GM20000 (cell line): ENCODE data around the gene FAM181A.

ENCODE experiments used
- DNase-seq: peaks from one replicate; pipeline ENCODE4 v3.0.0; 2012; ENCODE audit warnings: low spot score
- CTCF ChIP-seq: IDR thresholded peaks from 2 replicates; pipeline ENCODE4 v1.5.1; 2012; ENCODE audit warnings: mild to moderate bottlenecking, control low read depth; ENCODE audit errors: extremely low read depth, missing control alignments

FAM181A gene

DNA sequence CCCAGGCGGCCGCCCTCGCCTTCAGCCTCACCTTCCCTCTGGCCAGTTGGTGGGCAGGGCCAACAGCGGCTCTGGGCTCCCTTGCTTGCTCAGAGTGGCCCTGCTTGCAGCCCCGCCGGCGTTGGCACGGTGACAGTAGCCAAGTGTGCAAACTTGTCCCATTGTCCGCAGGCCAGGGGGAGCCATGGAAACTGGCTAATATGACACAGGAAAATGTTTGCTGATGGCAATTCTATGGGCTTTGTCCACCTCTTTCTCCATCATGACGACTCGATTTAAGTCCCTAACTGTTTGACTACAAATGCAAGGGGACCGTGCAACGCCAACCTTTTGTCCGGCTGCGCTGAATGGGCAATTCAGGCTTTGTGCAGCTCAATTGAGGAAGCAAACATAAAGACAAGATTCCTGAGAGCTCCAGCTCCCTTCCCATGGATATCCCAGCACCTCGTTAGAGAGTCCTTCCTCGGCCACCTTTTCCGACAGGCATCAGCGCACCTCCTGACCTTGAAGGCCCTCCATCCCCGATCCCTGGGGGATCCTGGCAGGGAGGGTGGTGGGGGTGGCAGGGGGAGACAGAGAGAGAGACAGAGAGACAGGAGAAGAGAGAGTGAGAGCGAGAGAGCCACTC lies 785 bp upstream of the FAM181A start:
- no peak for TF ChIP-seq CTCF
- no peak for DNase-seq

DNA sequence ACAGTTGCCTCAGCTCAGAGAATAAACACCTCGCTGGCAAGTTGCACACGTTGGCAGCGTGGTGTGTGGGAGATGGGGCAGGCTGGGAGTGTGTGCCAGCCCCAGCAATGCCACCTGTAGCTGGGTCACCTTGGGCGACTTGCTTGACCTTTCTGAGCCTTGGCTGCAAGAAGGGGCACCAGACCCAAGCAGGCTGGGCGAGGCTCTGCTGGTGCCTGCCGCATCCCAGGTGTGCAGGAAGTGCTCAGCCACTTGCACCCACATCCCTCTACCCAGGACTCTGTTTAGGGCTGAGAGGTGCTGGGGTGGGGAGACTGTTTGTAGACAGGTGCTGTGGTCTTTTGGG lies 629 bp downstream of the FAM181A start:
- DNase-seq = no peak

DNA sequence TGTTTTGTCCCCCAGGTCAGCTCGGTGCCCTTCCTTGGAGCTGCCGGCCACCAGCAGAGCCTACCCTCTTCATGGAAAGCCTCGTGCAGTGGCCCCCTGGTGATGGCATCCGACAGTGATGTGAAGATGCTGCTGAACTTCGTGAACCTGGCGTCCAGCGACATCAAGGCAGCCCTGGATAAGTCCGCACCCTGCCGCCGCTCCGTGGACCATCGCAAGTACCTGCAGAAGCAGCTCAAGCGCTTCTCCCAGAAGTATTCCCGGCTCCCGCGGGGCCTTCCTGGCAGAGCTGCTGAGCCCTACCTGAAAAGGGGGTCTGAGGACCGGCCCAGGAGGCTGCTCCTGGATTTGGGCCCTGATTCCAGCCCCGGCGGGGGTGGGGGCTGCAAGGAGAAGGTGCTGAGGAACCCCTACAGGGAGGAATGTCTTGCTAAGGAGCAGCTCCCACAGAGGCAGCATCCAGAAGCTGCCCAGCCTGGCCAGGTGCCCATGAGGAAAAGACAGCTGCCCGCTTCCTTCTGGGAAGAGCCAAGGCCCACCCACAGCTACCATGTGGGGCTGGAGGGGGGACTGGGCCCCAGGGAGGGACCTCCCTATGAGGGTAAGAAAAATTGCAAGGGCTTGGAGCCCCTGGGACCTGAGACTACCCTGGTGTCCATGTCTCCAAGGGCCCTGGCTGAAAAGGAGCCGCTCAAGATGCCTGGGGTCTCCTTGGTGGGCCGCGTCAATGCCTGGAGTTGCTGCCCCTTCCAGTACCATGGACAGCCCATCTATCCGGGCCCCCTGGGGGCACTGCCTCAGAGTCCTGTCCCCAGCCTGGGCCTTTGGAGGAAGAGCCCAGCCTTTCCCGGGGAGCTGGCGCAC lies 1.3 kb downstream of the FAM181A start:
- TF ChIP-seq CTCF = no peak
- DNase-seq = no peak

More for the DNA sequence above, 629 bp downstream of the FAM181A start:
- TF ChIP-seq CTCF = no peak

- no peak for DNase-seq
- no peak for TF ChIP-seq CTCF
Observed at GRCh38 chr14:93929048-93929535, 1.9 kb downstream of the FAM181A start.

- DNase-seq = no peak
- TF ChIP-seq CTCF = no peak
Observed at GRCh38 chr14:93929657-93930056, 2.5 kb downstream of the FAM181A start.

DNA sequence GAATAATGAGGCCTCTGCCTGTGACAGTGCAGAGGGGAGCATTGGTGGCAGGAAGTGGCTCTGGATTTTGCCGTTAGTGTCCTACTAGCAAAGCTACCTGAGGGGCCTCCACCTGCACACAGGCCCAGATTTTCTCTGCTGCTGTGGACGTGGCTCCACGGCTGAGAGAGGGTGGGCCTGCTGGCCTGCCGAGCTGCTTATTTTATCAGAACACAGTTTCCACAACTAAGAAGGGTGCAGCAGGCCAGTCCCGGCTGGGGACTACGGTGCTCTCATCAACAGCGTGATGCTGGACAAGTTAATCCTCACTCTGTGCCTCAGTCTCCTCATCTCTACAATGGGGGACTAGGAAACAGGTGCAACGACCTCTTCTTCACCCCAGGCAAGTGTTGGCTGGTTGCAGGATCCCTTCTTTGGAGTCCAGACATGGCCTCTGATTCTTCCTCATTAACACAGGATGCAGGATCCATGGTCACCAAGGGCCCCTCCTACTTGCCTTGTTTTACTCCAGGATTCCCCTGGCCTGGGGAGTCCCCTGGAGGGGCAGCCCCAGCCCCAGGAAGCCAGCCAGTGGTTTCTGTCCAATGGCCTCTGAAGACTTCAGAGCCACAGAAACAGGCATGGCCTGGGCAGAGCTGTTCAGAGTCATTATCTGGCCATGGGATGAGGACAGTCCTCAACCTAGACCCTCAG lies 3.3 kb downstream of the FAM181A start:
- TF ChIP-seq CTCF = no peak
- no peak for DNase-seq

GRCh38 chr14:93930989-93931307 lies 3.8 kb downstream of the FAM181A start:
- no peak for TF ChIP-seq CTCF
- no peak for DNase-seq
